Kidney glomerular epithelial cell (primary cell): ENCODE measurements around the gene IFNA6.
"Not testable (repeated sequence)": the region's sequence is repeated elsewhere in the genome, so short reads cannot be mapped to it uniquely, and the experiment has no call there.

ENCODE experiments used
- DNase-seq: peaks from one replicate; lab custom pipeline; 2025; lab: John Stamatoyannopoulos, UW

Gene IFNA6

GRCh38 chr9:21350787-21351186 is at the start of gene IFNA6:
Gene IFNA6 (minus strand): TSS chr9:21350887. CDS start chr9:21350887, 0 bp downstream.
- no peak for DNase-seq

- no peak for DNase-seq
Measured at GRCh38 chr9:21399956-21400355, 49.3 kb upstream of the IFNA6 start.

GRCh38 chr9:21398955-21399489 is 48.3 kb upstream of the IFNA6 start:
- DNase-seq: no peak

GRCh38 chr9:21395778-21396717 is 45.4 kb upstream of the IFNA6 start:
- peak; percentile 17 for DNase-seq

- no peak for DNase-seq
Measured at GRCh38 chr9:21392270-21392669, 41.6 kb upstream of the IFNA6 start.

- no peak for DNase-seq
Measured at GRCh38 chr9:21385131-21385670, 34.5 kb upstream of the IFNA6 start, which contains the start of gene IFNA2. Gene IFNA2 (minus strand): TSS chr9:21385398. CDS start chr9:21385329, 69 bp downstream.

GRCh38 chr9:21383627-21384026 is 32.9 kb upstream of the IFNA6 start:
- DNase-seq: no peak

- no peak for DNase-seq
Measured at GRCh38 chr9:21381448-21382339, 31.0 kb upstream of the IFNA6 start.

GRCh38 chr9:21371467-21371866 is 20.8 kb upstream of the IFNA6 start:
- DNase-seq: not testable (repeated sequence)

GRCh38 chr9:21367957-21368356 is 17.3 kb upstream of the IFNA6 start, which contains the start of gene IFNA13:
Gene IFNA13 (minus strand): TSS chr9:21368057. CDS start chr9:21368010, 47 bp downstream.
- DNase-seq: no peak

- not testable (repeated sequence) for DNase-seq
Measured at GRCh38 chr9:21367169-21367568, 16.5 kb upstream of the IFNA6 start.

- no peak for DNase-seq
Measured at GRCh38 chr9:21362287-21362686, 11.6 kb upstream of the IFNA6 start.

GRCh38 chr9:21357479-21358460 is 7.1 kb upstream of the IFNA6 start:
- no peak for DNase-seq

- DNase-seq: no peak
Measured at GRCh38 chr9:21348430-21348970, 2.2 kb downstream of the IFNA6 start.

GRCh38 chr9:21340735-21341134 is 10.0 kb downstream of the IFNA6 start:
- no peak for DNase-seq

GRCh38 chr9:21336457-21336856 is 14.2 kb downstream of the IFNA6 start:
- no peak for DNase-seq

GRCh38 chr9:21334701-21335632 is 15.7 kb downstream of the IFNA6 start, which contains the start of gene KLHL9:
Gene KLHL9 (minus strand): TSS chr9:21335404. CDS start chr9:21334859, 545 bp downstream.
- peak; percentile 88 for DNase-seq

GRCh38 chr9:21333226-21333625 is 17.5 kb downstream of the IFNA6 start:
- DNase-seq: no peak
